HG02798 (cell line): Measurements from ENCODE around the gene SLAMF6.
"Not testable (repeated sequence)": the region's sequence is repeated elsewhere in the genome, so short reads cannot be mapped to it uniquely, and the experiment has no call there.

Source experiments
- ATAC-seq: cut with Tn5 transposase; IDR thresholded peaks from one replicate; pipeline ENCODE4 v1.9.1; 2021; ENCODE audit warnings: mild to moderate bottlenecking; ENCODE audit not compliant: unreplicated experiment, poor library complexity

SLAMF6 gene

DNA sequence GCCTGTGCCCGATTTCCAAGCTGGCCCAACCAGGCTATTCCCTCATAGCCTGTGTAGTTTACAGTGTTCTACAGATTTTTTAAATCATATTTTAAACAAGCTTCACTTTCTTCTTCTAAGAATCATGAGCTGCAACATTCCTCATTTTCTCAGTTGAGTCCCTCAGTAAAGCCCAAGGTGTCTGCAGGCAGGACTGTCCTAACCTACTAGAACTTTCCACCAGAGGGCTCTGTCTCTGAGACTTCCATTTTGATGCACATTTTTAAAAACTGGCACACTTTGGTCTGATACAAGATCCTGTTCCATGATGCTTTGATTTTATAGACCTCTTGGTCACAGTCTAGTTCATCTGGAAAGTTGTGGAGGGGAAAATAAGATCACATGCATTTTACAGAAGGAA, 21.6 kb upstream of the SLAMF6 start:
- no peak for ATAC-seq

DNA sequence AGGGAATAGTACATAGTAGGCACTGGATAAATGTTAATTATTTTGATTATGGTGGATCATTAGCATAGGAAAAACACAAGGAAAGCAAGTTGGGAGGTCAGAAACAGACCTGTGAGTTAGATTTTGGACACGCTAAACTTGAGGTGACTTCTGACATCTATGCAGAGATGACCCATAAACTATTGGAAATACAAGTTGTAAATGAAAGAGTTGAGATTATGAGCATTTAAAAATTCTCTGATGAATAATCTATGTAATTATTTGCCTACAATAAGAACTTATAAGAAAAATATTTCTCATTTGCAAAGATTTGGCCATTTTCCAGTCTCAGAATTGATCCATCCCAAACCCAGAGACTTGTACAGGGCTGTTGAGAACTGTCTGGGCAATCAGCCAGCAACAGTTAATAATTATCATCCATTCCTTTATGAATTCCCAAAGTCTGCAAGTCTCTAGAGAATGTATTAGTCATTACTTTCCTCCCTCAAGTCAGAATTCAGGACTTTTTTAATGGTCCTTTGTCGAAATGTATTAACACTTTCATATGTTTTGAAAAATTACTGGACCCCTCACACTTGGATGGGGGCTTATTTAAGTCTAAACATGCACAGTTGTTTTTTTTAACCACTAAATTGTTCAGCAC, 19.4 kb upstream of the SLAMF6 start:
- ATAC-seq: no peak

DNA sequence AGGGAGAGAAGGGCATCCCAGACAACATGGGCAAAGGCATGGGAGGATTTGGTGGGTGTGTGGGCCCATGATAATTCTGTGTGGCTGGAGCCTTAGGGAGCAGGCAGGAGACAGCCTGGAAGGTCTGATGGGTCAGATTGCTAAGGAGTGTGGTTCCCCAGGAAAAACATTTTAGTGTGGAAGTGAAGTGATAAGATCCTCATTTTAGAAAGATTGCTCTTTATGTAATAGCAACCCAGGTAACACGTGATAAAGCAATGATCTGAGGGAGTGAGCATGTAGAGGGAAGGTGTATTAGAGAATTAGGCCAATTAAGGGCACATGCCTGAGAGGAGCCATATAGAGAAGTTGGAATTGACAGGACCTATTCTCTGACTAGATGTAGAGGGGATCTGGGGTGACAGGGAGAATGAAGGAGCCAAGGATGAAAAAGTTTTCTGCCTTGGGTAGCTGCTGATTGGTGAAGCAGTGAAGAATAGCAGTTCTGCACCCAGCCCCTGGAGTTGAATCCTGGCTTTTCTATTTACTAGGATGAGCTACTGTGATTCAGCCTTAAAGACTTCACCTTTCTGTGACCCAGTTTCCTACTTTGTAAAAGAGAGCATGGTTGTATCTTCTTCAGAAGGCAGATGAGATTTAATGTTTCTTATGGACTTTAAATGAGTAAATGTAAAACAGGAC, 18.7 kb upstream of the SLAMF6 start:
- no peak for ATAC-seq

DNA sequence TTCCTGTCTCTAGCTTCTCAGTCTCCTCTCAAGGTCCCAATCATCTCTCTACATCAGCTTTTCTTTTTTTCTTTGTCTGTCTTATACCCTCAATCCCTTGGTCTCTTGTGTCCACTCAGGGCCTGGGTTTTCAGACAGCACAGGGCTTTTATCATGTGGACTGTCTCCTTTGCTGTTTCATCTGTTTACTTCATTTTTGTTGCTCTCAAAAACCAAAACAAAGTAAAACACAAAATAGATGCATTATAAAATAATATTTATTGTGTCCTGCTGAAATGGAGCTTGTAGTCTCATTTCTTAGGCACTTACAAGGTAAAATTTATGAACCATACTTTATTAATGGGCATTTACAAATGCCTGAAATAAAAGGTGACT, 17.8 kb upstream of the SLAMF6 start:
- ATAC-seq: no peak

DNA sequence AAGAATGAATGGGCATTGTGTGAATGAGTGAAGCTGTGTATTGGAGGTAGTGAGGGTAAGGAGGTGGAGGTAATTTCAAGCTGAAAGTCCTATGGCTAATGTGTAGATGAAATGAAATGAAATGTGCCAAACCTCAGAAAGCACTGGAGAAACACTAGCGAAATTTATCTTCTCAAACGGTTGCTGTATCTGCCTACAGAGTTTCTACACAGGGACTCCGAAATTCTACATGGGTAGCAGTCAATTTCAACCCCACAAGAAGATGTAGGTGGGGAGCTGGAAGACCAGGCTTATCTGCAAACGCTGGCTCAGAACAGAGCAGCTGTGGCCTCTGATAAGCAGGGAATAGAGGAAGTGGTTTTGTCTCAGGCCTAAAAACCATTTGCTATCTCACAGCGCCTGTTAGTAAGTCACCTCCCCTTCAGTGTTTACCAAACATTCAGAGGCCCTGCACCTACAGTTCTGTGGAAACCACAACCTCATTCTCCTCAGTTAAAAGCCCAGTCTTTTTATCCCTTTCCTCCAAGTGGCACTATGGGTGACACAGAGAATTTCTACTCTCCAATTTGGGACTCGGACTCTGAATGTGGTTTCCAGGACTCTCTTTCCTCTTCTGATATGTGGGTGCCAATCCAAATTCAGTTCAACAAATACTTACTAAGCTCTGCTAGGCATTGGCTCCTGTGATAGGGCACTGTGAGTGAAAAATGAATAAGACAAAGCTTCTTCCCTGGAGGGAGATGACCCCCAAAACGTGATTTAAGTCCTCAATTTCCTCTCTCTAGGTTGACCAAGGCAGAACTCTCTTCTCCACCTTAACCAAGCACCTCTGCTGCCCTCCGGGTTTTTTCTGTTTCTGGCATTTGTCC, 17.2 kb upstream of the SLAMF6 start:
- peak; percentile 92 for ATAC-seq

DNA sequence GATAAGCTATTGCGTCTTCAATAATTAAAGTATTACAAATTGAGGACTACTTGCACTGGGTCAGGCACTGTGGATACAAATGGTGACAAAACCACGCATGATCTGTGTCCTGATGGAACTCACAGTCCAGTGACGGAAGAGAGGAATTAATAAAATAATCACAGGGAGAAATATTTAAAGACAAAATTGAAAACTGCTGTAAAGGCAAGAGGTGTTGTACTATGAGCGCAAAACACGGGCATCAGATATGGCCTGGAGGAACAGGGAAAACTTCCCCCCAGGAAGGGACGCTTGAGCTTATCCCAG, 16.6 kb upstream of the SLAMF6 start:
- no peak for ATAC-seq

DNA sequence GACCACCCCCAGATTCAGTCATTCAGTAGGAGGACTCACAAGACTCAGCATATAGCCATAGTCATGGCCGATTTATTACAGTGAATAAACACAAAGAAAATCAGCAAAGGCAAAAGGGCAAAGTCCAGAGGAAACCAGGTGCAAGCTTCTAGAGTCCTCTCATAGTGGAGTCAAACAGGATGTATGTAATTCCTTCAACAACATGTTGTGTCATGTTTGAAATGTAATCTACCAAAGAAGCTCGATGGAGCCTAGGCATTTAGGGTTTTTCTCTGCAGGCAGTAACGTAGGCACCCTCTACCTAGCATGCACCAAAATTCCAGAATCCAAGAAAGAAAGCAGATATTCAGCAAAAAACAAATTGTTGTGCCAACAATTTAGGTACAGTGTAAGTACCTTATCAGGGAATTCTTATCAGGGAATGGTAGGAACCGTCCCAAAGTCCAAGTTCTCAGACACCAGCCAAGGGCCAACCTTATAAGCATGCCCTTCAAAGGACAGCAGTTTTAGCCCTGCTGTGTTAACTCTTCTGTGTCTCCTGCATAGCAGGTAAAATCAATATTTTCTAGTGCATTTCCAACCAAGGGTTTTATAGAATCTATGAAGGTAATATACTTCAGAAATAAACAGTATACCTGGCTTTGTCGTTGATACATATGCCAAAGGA, 16.1 kb upstream of the SLAMF6 start:
- no peak for ATAC-seq

DNA sequence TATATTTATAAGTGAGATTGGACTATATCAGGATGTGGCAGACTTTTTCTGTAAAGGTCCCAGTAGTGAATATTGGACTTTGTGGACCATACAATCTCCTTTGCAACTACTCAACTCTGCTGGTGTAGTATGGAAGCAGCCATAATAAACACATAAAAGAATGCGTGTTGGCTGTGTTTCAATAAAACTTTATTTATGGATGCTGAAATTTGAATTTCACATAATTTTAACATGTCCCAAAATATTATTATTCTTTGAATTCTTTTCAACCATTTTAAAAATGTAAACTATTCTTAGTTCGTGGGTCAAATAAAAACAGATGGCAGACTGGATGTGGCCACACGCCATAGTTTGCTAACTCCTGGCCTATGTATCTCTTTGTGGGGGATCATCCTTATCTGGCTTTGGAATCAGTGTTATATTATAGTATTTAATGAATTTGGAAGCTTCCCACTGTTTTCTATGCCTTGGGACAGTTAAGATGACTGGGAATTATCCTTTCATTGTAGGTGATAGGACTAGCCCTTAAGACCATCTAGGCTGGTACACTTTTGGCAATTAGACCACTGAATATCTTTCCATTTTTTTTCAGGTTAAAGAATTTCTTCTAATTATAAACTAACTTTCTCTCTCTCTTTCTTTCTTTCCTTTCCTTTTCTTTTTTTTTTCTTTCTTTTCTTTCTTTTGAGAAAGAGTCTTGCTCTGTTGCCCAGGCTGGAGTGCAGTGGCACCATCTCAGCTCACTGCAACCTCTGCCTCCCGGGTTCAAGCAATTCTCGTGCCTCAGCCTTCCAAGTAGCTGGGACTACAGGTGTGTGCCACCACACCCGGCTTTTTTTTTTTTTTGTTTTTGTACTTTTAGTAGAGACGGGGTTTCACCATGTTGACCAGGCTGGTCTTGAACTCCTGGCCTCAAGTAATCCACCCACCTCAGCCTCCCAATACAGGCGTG, 14.9 kb upstream of the SLAMF6 start:
- no peak for ATAC-seq

DNA sequence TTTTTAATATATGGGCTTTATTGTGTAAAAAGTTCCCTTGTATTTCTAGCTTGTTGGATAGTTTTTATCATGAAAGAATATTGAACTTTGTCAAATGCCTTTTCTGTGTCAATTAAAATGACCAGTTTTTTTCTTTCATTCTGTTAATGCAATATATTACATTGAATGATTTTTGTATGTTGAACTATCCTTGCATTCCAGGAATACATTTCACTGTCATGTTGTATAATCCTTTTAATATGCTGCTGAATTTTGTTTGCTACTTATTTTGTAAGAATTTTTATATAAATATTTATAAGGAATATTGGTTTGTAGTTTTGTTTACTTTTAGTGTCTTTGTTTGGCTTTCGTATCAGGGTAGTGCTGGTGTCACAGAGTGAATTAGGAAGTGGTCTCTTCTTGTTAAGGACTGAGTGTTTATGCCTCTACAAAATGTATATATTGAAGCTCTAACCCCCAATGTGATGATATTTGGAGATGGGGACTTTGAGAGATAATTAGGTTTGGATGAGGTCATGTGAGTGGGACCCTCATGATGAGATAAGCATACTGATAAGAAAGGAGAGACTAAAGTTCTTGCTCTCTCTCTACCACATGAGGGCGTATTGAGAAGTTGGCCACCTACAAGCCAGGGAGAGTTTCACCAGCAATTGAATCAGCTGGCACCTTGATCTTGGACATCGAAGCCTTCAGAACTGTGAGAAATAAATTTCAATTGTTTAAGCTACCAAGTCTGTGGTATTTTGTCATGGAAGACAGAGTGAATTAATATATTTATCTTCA, 12.0 kb upstream of the SLAMF6 start:
- no peak for ATAC-seq

DNA sequence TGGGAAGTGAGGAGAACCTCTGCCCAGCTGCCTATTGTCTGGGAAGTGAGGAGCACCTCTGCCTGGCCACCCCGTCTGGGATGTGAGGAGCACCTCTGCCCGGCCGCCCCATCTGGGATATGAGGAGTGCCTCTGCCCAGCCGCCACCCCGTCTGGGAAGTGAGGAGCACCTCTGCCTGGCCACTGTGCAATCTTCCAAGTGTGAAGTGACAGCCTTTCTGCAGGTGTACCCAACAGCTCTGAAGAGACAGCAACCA, 9.4 kb upstream of the SLAMF6 start:
- ATAC-seq: not testable (repeated sequence)

DNA sequence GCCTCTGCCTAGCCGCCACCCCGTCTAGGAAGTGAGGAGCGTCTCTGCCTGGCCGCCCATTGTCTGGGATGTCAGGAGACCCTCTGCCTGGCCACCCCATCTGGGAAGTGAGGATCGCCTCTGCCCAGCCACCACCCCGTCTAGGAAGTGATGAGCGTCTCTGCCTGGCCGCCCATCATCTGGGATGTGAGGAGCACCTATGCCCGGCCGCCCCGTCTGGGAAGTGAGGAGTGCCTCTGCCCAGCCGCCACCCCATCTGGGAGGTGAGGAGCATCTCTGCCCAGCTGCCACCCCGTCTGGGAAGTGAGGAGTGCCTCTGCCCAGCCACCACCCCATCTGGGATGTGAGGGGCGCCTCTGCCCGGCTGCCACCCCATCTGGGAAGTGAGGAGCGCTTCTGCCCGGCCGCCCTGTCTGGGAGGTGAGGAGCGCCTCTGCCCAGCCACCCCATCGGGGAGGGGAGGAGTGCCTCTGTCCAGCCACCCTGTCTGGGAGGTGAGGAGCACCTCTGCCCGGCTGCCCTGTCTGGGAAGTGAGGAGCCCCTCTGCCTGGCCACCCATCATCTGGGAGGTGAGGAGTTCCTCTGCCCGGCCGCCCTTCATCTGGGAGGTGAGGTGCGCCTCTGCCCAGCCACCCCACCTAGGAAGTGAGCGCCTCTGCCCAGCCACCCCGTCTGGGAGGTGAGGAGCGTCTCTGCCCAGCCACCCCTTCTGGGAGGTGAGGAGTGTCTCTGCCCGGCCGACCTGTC, 8.9 kb upstream of the SLAMF6 start:
- not testable (repeated sequence) for ATAC-seq

DNA sequence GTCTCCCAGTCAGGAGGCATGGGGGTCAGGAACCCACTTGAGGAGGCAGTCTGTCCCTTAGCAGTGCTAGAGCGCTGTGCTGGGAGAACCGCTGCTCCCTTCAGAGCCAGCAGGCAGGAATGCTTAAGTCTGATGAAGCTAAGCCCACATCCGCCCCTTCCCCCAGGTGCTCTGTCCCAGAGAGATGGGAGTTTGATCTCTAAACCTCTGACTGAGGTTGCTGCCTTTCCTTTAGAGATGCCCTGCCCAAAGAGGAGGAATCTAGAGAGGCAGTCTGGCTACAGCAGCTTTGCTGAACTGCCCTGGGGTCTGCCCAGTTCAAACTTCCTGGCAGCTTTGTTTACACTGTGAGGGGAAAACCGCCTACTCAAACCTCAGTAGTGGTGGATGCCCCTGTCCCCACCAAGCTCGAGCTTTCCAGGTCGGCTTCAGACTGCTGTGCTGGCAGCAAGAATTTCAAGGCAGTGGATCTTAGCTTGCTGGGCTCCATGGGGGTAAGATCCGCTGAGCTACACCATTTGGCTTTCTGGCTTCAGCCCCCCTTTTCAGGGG, 6.4 kb upstream of the SLAMF6 start:
- not testable (repeated sequence) for ATAC-seq

DNA sequence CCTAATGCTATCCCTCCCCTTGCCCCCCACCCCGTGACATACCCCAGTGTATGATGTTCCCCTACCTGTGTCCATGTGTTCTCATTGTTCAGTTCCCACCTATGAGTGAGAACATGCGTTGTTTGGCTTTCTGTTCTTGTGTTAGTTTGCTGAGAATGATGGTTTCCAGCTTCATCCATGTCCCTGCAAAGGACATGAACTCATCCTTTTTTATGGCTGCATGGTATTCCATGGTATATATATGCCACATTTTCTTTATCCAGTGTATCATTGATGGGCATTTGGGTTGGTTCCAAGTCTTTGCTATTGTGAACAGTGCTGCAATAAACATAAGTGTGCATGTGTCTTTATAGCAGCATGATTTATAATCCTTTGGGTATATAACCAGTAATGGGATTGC, 734 bp upstream of the SLAMF6 start:
- not testable (repeated sequence) for ATAC-seq

DNA sequence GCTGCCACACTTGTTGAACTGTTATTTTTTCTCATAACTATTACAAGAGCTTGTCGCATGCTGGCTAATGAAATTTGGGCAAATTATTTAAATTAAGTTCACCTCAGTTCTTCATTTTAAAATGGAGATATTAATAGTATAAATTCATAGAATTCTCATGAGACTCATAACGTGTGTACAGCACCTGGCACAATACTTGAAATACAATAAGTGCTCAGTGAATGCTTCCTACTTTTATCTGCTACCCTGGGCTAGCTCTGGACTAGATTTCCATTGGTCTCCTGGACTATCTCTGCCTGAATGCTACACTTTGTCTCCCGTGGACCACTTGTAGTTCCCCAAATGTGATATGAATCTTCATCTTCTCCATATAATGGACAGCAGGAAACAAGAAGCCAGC, 919 bp downstream of the SLAMF6 start:
- no peak for ATAC-seq

DNA sequence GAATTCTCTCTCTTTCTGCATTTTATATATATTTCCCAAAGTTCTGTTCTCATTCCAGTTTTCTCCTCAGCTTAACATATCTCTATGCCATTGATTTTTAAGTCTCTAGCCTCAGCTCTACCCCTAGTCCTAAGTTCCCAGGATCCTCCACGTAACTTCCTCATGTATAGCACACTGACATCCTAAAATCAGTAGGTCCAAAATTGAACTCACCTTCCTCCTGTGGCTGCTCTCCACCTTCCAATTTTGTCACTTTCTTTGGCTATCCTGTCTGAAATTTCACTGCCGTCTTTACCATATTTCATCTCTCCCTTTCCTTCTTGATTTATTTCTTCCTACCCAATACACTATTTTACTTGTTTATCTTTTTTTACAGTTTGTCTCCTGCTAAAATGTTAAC, 1.5 kb downstream of the SLAMF6 start:
- ATAC-seq: no peak

DNA sequence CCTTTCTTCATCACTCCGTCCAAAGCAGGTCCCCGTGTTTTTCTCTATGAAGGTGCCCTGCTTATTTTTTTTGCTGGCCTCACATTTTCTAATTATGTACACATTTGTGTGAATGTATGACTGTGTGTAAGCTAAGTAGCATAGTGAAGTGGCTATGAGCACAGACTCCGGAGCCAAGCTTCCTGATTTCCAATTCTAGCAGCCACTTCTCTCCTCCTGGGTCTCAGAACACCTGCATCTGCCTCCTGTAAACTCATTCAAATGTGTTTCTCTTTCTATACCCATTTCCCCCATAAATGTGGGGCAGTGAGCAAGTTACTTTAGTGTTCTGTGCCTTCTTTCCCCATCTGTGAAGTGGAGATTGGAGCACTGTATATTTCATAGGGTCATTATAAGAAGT, 2.1 kb downstream of the SLAMF6 start:
- peak; percentile 44 for ATAC-seq

DNA sequence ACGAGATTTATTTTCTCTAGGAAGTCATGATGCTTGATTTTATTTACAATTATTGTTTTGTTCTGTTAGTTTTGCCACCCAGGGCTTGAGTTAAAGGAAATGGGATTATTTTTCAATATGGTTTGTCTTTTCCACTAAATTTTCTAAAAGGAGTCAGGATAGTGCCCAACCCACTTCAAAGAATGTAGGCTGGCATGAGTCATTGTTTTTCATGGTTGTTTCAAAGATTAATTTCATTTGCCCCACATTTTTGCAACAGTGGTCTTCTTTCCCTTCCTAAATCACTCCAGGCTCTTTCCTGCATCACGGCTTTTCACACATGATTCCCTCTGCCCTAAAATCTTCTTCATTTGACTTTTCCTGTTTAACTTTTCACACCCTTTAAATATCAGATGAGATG, 2.5 kb downstream of the SLAMF6 start:
- no peak for ATAC-seq

DNA sequence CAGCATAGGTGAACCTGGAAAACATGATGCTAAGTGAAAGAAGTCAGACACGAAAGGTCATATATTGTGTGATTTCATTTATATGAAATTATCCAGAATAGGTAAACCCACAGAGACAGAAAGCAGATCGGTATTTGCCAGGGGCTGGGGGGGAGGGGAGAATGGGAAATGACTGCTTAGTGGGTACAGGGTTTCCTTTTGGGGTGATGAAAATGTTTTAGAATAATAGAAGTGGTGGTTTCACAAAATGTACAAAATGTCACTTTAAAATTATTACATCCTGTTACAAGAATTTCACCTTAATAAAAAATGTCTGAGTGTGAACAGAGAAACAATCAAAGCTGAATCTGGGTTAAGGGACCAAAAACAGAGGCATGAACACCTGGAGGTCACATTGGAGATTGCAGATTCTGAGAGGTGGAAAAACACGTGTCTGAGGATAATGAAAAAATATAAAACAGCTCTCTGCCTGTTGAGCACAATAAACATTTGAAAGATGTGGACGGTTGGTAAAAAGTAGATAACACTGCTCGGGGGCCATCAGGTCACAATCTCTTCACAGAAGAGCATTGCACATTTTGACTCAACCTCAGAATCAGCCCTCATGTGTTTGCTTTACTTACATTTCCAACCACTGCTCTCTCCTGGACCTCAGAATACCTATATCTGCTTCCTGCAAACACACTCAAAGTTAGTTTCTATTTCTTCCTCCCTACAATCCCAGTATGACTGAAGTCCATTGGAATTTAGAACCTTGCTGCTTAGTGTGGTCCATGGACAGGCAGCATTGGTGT, 3.2 kb downstream of the SLAMF6 start:
- peak; percentile 48 for ATAC-seq
